ENCODE measurements around the gene PHC1. TPM values are rescaled to one million over a fixed set of nuclear protein-coding genes. Genes with fewer than 3 reads are reported as not detected.

The PHC1 gene
- polyA plus RNA-seq, 1 of the 3 experiments (the other 2 are of a cell fraction), result 27.0 TPM

DNA sequence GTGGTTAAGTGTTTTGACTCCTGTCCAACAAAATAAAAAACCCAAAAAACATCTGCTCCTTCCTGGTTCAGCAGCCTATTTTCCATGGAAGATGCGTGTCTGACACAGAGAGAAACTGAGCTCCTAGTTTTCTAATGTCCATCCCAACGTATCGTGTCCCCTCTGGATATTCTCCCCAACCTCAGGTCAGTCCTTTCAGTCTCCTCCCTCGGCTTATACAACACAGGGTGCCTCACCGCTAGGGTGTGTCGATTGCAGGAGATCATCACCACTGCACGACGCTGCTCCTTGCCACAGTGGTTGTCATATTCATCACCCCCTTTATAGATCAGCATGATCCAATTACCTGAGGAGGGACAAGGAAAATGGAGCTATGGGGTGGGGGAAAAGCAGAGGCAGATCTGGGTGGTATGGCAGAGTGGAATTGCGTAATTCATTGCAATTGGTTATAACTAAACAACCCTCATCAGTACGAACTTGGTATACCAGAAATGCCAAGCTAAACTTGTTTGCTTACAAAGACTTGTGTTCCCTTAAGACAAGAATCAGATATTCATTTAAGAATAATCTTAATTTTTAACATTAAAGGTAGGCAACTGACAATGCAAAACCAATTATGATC, 29.4 kb downstream of the PHC1 start:
- CTCF ChIA-PET, result interaction anchor here (0.8 to 1.6 kb wide), 2 partner anchors 106 to 263 kb away, joined by 3 to 4 read pairs; no protein-coding TSS in a partner anchor
- no peaks in the 10 kb centered on the region for H3K9me3 ChIP-seq
- H3F3A ChIP-seq (replicated peaks; ENCODE audit: insufficient read depth), result peaks cover 7% of the 10 kb centered on the region
- no peaks in the 10 kb centered on the region for H3K27me3 ChIP-seq (ENCODE audit: insufficient read depth)
- H3K4me3 ChIP-seq (ENCODE audit: low read depth in 2 of 2, low read length in 1 of 2), result no peak overlapping the region
- no peaks in the 10 kb centered on the region for H3K9me2 ChIP-seq
- no peak overlapping the region for H3K4me2 ChIP-seq
- peaks cover 23% of the 10 kb centered on the region; the same call in 1 of the 2 replicates for H4K20me1 ChIP-seq (ENCODE audit: insufficient read depth)
- peaks cover 49 to 52% of the 10 kb centered on the region in 2 experiments for H3K36me3 ChIP-seq (replicated peaks in 1 of 2; ENCODE audit: control insufficient read depth in 1 of 2, insufficient read depth in 2 of 2, low read length in 1 of 2)
- H3K79me2 ChIP-seq (ENCODE audit: insufficient read depth), result peaks cover 40% of the 10 kb centered on the region
- H2AFZ ChIP-seq (ENCODE audit: low read depth), result no peak overlapping the region
- TF ChIP-seq, protein P1, sequence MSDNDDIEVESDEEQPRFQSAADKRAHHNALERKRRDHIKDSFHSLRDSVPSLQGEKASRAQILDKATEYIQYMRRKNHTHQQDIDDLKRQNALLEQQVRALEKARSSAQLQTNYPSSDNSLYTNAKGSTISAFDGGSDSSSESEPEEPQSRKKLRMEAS (IDR thresholded peaks at IDR 0.05; ENCODE audit: low read depth), result no peak
- 91% methylated on average over 10 of the region's 10 CpGs for WGBS (ENCODE audit: low lambda C conversion rate)
- POLR2A ChIA-PET, result no interaction called here
- peaks cover 0 to 11% of the 10 kb centered on the region in 2 experiments; a peak in 3 of 4 replicates for H3K4me1 ChIP-seq (ENCODE audit: control insufficient read depth in 1 of 2, insufficient read depth in 2 of 2, low read depth in 1 of 2, low read length in 1 of 2)
- no peak overlapping the region for H3K9ac ChIP-seq
- H3K27ac ChIP-seq (ENCODE audit: low read depth in 2 of 2, low read length in 1 of 2), result no peak overlapping the region
- DNase-seq, result no peak

DNA sequence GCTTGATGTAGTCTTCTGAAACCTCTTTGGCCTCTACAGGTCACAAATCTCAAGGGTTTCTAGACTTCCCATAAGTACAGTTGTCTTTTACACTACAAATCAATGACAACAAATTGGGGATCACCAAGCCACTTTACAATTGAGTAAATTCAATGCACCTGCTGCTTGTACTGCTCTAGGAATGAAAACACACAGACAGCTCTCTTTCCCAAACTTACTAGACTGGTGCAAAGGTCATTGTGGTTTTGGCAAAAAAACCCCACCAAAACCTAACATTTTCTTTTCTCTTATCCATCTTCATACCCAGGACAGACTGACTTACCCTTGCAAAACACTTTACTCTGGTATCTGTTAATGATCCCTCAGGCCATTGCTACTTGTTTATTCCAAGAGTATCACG, 32.4 kb downstream of the PHC1 start:
- DNase-seq, result no peak
- no peak overlapping the region for H3K27ac ChIP-seq (ENCODE audit: low read depth in 2 of 2, low read length in 1 of 2)
- no peaks in the 10 kb centered on the region for H3K9me2 ChIP-seq
- H3K36me3 ChIP-seq (replicated peaks in 1 of 2; ENCODE audit: control insufficient read depth in 1 of 2, insufficient read depth in 2 of 2, low read length in 1 of 2), result peaks cover 45 to 47% of the 10 kb centered on the region in 2 experiments
- H3K27me3 ChIP-seq (ENCODE audit: insufficient read depth), result no peaks in the 10 kb centered on the region
- H3K4me3 ChIP-seq (ENCODE audit: low read depth in 2 of 2, low read length in 1 of 2), result no peak overlapping the region
- H3K9ac ChIP-seq, result no peak overlapping the region
- H3K4me2 ChIP-seq, result no peak overlapping the region; the same call in 1 of the 2 replicates
- H4K20me1 ChIP-seq (ENCODE audit: insufficient read depth), result peaks cover 23% of the 10 kb centered on the region; the same call in 1 of the 2 replicates
- no peaks in the 10 kb centered on the region for H3K9me3 ChIP-seq
- peaks cover 0 to 11% of the 10 kb centered on the region in 2 experiments; a peak in 3 of 4 replicates for H3K4me1 ChIP-seq (ENCODE audit: control insufficient read depth in 1 of 2, insufficient read depth in 2 of 2, low read depth in 1 of 2, low read length in 1 of 2)
- WGBS (ENCODE audit: low lambda C conversion rate), result 86% methylated on average over 1 of the region's 1 CpG
- no peak overlapping the region for H2AFZ ChIP-seq (ENCODE audit: low read depth)
- H3F3A ChIP-seq (replicated peaks; ENCODE audit: insufficient read depth), result peaks cover 7% of the 10 kb centered on the region
- CTCF ChIA-PET, result interaction anchor here (1.4 to 2.6 kb wide), 4 partner anchors 26 to 265 kb away, joined by 3 to 12 read pairs (median 5); no protein-coding TSS in a partner anchor
- POLR2A ChIA-PET, result no interaction called here
- peaks cover 48% of the 10 kb centered on the region for H3K79me2 ChIP-seq (ENCODE audit: insufficient read depth)
- TF ChIP-seq, protein P2, sequence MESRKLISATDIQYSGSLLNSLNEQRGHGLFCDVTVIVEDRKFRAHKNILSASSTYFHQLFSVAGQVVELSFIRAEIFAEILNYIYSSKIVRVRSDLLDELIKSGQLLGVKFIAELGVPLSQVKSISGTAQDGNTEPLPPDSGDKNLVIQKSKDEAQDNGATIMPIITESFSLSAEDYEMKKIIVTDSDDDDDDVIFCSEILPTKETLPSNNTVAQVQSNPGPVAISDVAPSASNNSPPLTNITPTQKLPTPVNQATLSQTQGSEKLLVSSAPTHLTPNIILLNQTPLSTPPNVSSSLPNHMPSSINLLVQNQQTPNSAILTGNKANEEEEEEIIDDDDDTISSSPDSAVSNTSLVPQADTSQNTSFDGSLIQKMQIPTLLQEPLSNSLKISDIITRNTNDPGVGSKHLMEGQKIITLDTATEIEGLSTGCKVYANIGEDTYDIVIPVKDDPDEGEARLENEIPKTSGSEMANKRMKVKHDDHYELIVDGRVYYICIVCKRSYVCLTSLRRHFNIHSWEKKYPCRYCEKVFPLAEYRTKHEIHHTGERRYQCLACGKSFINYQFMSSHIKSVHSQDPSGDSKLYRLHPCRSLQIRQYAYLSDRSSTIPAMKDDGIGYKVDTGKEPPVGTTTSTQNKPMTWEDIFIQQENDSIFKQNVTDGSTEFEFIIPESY (IDR thresholded peaks at IDR 0.05; ENCODE audit: borderline replicate concordance, low read depth), result no peak
- TF ChIP-seq MEF2A (IDR thresholded peaks at IDR 0.05; ENCODE audit: borderline replicate concordance, low read depth) (no peak), SMC3 (IDR thresholded peaks at IDR 0.05; ENCODE audit: low read depth, low read length) (no peak), FOXM1 (IDR thresholded peaks at IDR 0.05; ENCODE audit: low read depth) (no peak), RFX5 (IDR thresholded peaks at IDR 0.05; ENCODE audit: low read length) (no peak), EP300 (IDR thresholded peaks at IDR 0.05; ENCODE audit: borderline replicate concordance in 1 of 2, low read depth in 1 of 2, low read length in 1 of 2) (no peak), CHD2 (IDR thresholded peaks at IDR 0.05; ENCODE audit: low read length, partially characterized antibody) (no peak), RAD21 (IDR thresholded peaks at IDR 0.05; ENCODE audit: low read length) (no peak), TAF1 (IDR thresholded peaks at IDR 0.05; ENCODE audit: borderline replicate concordance, low read depth, low read length) (no peak), NFIC (IDR thresholded peaks at IDR 0.05; ENCODE audit: borderline replicate concordance) (no peak), FOSL2 (IDR thresholded peaks at IDR 0.05; ENCODE audit: borderline replicate concordance, low read depth) (no peak), TCF12 (IDR thresholded peaks at IDR 0.05) (no peak), EZH2phosphoT487 (IDR thresholded peaks at IDR 0.05; ENCODE audit: borderline replicate concordance, low read depth) (no peak)
- TF ChIP-seq, protein P3, sequence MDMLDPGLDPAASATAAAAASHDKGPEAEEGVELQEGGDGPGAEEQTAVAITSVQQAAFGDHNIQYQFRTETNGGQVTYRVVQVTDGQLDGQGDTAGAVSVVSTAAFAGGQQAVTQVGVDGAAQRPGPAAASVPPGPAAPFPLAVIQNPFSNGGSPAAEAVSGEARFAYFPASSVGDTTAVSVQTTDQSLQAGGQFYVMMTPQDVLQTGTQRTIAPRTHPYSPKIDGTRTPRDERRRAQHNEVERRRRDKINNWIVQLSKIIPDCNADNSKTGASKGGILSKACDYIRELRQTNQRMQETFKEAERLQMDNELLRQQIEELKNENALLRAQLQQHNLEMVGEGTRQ (IDR thresholded peaks at IDR 0.05; ENCODE audit: borderline replicate concordance, low read depth, low read length), result no peak
- TF ChIP-seq, protein P4, sequence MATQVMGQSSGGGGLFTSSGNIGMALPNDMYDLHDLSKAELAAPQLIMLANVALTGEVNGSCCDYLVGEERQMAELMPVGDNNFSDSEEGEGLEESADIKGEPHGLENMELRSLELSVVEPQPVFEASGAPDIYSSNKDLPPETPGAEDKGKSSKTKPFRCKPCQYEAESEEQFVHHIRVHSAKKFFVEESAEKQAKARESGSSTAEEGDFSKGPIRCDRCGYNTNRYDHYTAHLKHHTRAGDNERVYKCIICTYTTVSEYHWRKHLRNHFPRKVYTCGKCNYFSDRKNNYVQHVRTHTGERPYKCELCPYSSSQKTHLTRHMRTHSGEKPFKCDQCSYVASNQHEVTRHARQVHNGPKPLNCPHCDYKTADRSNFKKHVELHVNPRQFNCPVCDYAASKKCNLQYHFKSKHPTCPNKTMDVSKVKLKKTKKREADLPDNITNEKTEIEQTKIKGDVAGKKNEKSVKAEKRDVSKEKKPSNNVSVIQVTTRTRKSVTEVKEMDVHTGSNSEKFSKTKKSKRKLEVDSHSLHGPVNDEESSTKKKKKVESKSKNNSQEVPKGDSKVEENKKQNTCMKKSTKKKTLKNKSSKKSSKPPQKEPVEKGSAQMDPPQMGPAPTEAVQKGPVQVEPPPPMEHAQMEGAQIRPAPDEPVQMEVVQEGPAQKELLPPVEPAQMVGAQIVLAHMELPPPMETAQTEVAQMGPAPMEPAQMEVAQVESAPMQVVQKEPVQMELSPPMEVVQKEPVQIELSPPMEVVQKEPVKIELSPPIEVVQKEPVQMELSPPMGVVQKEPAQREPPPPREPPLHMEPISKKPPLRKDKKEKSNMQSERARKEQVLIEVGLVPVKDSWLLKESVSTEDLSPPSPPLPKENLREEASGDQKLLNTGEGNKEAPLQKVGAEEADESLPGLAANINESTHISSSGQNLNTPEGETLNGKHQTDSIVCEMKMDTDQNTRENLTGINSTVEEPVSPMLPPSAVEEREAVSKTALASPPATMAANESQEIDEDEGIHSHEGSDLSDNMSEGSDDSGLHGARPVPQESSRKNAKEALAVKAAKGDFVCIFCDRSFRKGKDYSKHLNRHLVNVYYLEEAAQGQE (IDR thresholded peaks at IDR 0.05; ENCODE audit: low read depth, low read length), result no peak
- TF ChIP-seq, protein P5, sequence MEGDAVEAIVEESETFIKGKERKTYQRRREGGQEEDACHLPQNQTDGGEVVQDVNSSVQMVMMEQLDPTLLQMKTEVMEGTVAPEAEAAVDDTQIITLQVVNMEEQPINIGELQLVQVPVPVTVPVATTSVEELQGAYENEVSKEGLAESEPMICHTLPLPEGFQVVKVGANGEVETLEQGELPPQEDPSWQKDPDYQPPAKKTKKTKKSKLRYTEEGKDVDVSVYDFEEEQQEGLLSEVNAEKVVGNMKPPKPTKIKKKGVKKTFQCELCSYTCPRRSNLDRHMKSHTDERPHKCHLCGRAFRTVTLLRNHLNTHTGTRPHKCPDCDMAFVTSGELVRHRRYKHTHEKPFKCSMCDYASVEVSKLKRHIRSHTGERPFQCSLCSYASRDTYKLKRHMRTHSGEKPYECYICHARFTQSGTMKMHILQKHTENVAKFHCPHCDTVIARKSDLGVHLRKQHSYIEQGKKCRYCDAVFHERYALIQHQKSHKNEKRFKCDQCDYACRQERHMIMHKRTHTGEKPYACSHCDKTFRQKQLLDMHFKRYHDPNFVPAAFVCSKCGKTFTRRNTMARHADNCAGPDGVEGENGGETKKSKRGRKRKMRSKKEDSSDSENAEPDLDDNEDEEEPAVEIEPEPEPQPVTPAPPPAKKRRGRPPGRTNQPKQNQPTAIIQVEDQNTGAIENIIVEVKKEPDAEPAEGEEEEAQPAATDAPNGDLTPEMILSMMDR (IDR thresholded peaks at IDR 0.05), result no peak
